Liver (tissue), 3 donors: ENCODE results near the gene TET3.

ENCODE experiments used
- CTCF ChIP-seq: fragments of 150-350 bp; IDR thresholded peaks from 2 replicates; pipeline ENCODE4 v1.5.1; 2017; ENCODE audit warnings: improper control_type of control experiment, low read depth, low read length; ENCODE audit not compliant: missing input control
- EGR1 ChIP-seq, 2 donors: IDR thresholded peaks; 2 replicates each; pipeline ENCODE4 v1.6.1; 2016 to 2018; ENCODE audit warnings: antibody characterized with exemption in 2 of 2, low read depth in 2 of 2
- FOXA2 ChIP-seq: IDR thresholded peaks from 2 replicates; pipeline ENCODE4 v1.6.1; 2016; ENCODE audit warnings: antibody characterized with exemption
- GABPA ChIP-seq, 2 donors: IDR thresholded peaks in 1 of 2; conservative IDR thresholded peaks in 1 of 2; 2 replicates each; pipeline ENCODE4 v1.6.1; 2016; ENCODE audit warnings: antibody characterized with exemption in 2 of 2, mild to moderate bottlenecking in 1 of 2, moderate library complexity in 1 of 2
- HNF4G ChIP-seq: IDR thresholded peaks from 2 replicates; pipeline ENCODE4 v1.6.1; 2016; ENCODE audit warnings: antibody characterized with exemption
- JUND ChIP-seq, 2 donors: IDR thresholded peaks; 2 replicates each; pipeline ENCODE4 v1.6.1; 2016; ENCODE audit warnings: antibody characterized with exemption in 2 of 2
- MAX ChIP-seq: IDR thresholded peaks from 2 replicates; pipeline ENCODE4 v1.6.1; 2016; ENCODE audit warnings: antibody characterized with exemption
- RAD21 ChIP-seq, 2 donors: IDR thresholded peaks; 2 replicates each; pipeline ENCODE4 v1.6.1; 2016; ENCODE audit warnings: antibody characterized with exemption in 2 of 2, mild to moderate bottlenecking in 2 of 2
- REST ChIP-seq: IDR thresholded peaks from 2 replicates; pipeline ENCODE4 v1.6.1; 2016; ENCODE audit warnings: antibody characterized with exemption, mild to moderate bottlenecking
- RXRA ChIP-seq, 2 donors: IDR thresholded peaks; 2 replicates each; pipeline ENCODE4 v1.6.1; 2017 to 2018; ENCODE audit warnings: antibody characterized with exemption in 2 of 2, mild to moderate bottlenecking in 1 of 2
- SP1 ChIP-seq: IDR thresholded peaks from 2 replicates; pipeline ENCODE4 v1.6.1; 2018; ENCODE audit warnings: antibody characterized with exemption, mild to moderate bottlenecking
- TAF1 ChIP-seq: conservative IDR thresholded peaks from 2 replicates; pipeline ENCODE4 v1.6.1; 2016; ENCODE audit warnings: antibody characterized with exemption, mild to moderate bottlenecking
- YY1 ChIP-seq: IDR thresholded peaks from 2 replicates; pipeline ENCODE4 v1.6.1; 2016; ENCODE audit warnings: antibody characterized with exemption, mild to moderate bottlenecking
- donor health status: healthy.
- donor health status: healthy.

- TF ChIP-seq CTCF: no peak
- no peak for TF ChIP-seq TAF1
- TF ChIP-seq FOXA2: no peak
- no peak for TF ChIP-seq RAD21 (IDR thresholded peaks at IDR 0.05)
- TF ChIP-seq GABPA (IDR thresholded peaks at IDR 0.05 in 1 of 2, conservative IDR thresholded peaks at IDR 0.05 in 1 of 2): no peak
- TF ChIP-seq YY1: no peak
- no peak for TF ChIP-seq REST
- TF ChIP-seq MAX: no peak
- TF ChIP-seq JUND (IDR thresholded peaks at IDR 0.05): no peak
- TF ChIP-seq SP1: no peak
- no peak for TF ChIP-seq HNF4G
- no peak for TF ChIP-seq EGR1 (IDR thresholded peaks at IDR 0.05; ENCODE audit: low read depth in 2 of 2)
- TF ChIP-seq RXRA (IDR thresholded peaks at IDR 0.05): no peak
These were observed 42.8 kb downstream of the TET3 start for GRCh38 chr2:74027496-74027895.
